C4-2B (cell line): ENCODE data around the gene ETHE1.

ENCODE experiments used
- ZFX ChIP-seq: fragments of 450-650 bp; IDR thresholded peaks from 2 replicates; pipeline ENCODE4 v1.6.1; 2017
- TF ChIP-seq, protein P1 (sequence below): fragments of 450-650 bp; conservative IDR thresholded peaks from 2 replicates; pipeline ENCODE4 v1.5.1; 2017; ENCODE audit warnings: mild to moderate bottlenecking

GRCh38 chr19:43482193-43482592 lies 44.8 kb downstream of the ETHE1 start:
- TF ChIP-seq, protein P1, sequence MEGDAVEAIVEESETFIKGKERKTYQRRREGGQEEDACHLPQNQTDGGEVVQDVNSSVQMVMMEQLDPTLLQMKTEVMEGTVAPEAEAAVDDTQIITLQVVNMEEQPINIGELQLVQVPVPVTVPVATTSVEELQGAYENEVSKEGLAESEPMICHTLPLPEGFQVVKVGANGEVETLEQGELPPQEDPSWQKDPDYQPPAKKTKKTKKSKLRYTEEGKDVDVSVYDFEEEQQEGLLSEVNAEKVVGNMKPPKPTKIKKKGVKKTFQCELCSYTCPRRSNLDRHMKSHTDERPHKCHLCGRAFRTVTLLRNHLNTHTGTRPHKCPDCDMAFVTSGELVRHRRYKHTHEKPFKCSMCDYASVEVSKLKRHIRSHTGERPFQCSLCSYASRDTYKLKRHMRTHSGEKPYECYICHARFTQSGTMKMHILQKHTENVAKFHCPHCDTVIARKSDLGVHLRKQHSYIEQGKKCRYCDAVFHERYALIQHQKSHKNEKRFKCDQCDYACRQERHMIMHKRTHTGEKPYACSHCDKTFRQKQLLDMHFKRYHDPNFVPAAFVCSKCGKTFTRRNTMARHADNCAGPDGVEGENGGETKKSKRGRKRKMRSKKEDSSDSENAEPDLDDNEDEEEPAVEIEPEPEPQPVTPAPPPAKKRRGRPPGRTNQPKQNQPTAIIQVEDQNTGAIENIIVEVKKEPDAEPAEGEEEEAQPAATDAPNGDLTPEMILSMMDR: no peak
- no peak for TF ChIP-seq ZFX
